HG03460 (cell line): Measurements from ENCODE around the gene RPS6KA2.
"Not testable (repeated sequence)": the region's sequence is repeated elsewhere in the genome, so short reads cannot be mapped to it uniquely, and the experiment has no call there.

Experiments
- ATAC-seq: cut with Tn5 transposase; IDR thresholded peaks from one replicate; pipeline ENCODE4 v1.9.1; 2021; ENCODE audit not compliant: unreplicated experiment

Gene RPS6KA2

DNA sequence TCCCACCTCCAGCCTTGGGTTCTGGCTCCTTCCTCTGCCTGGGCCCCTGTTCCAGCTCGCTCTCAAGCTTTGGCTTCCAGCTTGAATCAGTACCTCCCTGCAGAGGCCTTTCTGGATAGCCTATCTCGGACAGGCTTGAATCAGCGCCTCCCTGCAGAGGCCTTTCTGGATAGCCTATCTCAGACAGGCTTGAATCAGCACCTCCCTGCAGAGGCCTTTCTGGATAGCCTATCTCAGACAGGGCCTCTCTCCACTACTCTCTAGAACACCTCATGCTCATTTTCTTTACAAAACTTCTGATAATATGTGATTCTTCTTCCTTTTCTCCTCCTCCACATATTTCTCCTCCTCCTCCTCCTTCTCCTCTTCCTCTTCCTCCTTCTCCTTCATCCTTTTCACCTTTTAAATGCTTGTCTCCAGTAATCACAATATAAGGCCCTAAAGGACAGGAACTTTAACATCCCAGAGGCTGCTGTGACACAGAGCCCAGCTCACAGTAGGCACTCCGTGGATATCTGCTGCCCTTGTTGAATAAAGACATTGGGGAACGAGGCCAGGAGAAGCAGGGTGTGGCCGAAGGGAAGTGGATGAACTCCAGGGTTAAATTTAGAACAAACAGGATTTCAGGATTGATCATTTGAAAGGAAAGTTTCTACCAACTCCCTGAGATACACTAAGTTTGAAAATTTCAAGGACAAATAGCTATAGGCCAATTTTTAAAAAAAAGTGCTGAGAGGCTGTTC is 9.3 kb upstream of the RPS6KA2 start:
- no peak for ATAC-seq

DNA sequence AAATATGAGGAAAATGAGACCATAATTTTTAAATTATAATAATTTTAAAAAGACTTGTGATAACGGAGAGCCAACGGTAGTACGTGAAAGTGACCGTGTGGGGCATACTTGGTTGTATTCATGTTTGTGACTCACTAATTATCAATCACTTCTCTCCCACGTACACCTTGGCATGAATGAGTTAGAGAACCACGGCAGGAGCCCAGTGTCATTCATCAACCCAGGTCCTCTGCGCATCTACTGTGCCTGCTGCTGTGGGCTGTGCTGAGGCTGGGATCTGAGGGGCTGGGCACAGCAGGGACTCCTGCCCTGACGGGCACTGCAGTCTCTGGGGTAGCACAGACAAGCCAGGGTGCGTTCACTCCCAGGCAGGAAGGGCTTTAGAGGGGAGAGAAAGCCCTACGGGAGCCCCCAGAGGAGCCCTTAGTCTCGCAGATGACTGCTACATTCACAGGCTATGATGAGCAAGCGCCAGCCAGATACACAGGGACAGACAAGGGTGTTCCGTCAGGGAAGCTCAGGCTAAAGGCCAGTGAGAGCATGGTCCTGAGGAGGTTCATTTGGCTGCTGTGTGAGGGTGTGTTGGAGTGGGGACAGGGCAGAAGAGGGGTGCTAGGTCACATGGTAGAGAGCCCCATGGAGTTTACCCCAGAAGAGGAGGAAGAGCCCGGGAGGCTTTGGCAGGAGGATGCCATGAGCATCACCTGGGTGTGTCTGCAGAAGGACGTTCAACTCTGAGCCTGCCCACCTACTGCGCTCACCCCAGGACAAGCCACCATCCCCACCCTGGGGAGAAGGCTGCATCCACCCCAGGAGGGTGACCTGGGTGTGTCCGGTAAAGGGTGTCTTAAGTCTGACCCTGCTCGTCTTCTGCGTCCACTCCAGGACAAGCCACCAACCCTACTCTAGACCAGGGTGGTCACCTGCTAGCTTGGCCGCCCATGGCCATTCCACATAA is 8.2 kb upstream of the RPS6KA2 start:
- ATAC-seq, result no peak

DNA sequence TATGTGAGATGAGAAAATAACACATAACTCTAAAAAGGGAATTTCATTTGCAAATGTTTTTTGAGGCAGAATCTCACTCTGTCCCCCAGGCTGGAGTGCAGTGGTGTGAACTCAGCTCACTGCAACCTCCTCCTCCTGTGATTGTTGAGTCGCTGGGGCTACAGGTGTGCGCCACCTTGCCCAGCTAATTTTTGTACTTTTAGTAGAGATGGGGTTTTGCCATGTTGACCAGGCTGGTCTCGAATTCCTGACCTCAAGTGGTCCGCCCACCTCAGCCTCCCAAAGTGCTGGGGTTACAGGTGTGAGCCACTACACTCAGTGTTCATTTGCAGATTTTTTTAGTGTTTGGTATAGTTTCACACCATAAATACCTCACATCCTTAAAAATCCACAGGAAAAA is 7.5 kb upstream of the RPS6KA2 start:
- ATAC-seq, result not testable (repeated sequence)

DNA sequence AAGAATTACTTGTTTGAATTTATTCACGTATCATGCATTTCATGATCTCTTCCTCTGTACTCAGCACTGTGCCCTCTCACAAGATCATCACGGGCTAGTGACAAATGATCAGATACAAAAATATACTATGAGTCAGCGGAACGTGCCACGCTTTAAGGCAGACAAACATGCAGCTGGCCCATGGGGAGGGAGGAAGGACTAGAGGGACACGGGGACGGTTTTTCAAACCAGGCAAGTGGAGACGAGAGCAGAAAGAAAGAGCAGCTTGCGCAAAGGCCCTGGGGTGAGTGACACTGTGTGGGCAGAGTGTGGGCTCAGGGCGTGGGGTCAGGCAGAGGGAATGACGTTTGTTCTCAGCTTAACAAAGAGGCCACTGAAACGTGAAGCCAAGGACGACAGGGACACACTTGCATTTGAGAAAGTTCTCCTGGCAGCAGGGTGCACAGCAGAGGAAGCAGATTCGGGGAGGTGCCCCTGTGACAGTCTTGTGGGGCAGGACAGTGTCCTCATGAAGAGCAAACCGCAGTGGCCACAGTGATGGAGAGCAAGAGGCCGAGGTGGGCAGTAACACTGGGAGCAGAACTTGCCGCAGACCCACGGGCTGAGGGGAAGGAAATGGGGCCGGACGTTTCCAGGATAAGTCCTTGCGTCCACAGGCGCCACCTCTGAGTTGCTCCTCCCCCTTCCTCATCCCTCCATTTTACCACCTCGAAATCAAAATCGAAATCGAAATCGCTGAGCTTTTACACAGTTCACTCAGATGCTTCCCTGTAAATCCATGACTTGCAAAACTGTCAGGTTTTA is 6.9 kb upstream of the RPS6KA2 start:
- no peak for ATAC-seq

DNA sequence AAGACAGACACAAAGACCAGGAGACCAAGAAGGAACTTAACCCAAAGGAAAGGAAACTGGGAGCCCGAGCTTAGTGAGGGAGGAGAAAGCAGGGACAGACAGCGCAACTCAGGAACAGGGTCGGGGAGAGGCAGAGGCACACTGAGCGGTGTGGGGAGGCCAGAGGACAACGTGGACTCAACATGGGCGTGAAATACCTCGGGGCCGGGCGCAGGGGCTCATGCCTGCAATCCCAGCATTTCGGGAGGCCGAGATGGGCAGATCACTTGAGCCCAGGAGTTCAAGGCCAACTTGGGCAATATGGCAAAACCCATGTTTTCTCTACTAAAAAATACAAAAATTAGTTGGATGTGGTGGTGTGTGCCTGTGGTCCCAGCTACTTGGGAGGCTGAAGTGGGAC is 5.7 kb upstream of the RPS6KA2 start:
- no peak for ATAC-seq

DNA sequence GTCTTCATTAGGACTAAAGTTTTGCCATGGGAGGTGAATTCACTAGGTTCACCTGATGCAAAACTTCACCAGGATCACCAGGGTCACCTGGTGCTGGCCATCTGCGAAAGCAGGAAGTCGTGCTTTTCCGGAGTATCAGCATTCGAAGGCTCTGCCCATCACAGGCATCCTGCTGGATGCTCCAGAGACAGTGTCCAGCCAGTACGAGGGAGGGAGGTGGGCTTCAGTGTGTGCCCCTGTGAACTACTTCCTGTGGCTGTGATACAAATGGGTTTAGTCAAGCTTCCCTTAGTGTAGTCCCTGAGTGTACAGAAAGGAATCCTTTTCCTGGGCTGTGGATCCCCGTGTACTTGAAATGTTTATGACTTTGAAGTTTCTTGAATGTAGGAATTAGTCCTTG is 3.4 kb upstream of the RPS6KA2 start:
- no peak for ATAC-seq

DNA sequence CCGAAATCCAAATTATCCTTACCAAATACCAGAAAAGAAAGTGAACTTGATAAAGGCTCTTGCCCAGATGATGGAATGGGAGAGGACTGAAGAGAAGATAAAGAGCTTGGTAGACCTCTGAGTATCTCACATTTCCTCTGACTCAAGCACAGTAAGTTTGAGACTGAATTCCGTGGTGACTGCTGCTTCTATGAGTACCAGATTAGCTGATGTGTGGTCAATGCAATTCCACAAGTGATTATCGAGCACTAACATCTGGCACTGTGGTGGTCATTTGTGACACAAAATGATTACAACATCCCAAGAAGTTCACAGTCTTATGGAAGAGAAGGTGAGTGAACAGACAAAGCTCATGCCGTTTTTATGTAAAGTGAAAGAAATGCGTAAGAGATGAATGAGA is 2.6 kb upstream of the RPS6KA2 start:
- no peak for ATAC-seq

DNA sequence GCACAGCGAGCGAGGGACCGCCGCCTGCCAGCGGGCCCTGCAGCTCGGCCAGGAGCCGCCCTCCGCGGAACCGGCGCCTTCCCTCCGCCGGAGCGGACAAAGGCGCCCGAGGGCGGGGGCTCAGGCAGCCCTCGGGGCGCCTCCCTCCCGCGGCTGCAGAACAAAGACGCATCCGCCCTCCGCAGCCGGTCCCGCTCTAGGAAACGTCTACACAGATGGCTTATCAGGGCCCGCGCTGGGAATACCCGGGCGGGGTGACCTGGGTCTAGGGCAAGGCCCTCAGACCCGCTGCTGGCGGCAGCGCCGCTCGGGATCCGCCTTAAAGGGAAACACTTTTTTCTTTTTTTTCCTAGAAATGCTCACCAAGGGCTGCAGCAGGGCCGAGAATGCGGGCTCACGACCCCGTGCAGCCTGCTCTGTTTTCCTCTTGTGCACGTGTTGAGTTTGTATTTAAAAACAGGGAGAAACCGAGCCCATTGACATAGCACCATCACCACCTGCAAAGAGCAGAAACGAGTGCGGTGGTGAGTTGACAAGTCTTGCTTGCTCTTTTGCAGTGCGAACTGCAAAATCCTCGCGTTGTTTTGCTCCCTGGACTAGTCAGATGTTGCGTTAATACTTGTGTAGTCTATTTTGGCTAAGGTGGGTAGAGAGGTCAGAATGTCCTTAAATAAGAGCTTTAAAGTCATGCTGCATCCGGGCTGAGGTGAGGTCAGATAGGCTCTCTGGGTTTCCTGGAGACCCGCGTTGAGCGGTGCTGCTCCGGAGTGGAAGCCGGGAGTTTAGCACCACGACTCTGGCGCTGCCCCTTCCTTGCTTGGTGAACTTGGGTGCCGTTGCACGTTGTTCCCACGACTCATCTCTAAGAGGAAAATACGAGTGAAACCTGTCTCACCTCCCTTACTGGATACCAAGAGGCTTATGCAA is 1.1 kb upstream of the RPS6KA2 start:
- ATAC-seq, result peak; percentile 23

DNA sequence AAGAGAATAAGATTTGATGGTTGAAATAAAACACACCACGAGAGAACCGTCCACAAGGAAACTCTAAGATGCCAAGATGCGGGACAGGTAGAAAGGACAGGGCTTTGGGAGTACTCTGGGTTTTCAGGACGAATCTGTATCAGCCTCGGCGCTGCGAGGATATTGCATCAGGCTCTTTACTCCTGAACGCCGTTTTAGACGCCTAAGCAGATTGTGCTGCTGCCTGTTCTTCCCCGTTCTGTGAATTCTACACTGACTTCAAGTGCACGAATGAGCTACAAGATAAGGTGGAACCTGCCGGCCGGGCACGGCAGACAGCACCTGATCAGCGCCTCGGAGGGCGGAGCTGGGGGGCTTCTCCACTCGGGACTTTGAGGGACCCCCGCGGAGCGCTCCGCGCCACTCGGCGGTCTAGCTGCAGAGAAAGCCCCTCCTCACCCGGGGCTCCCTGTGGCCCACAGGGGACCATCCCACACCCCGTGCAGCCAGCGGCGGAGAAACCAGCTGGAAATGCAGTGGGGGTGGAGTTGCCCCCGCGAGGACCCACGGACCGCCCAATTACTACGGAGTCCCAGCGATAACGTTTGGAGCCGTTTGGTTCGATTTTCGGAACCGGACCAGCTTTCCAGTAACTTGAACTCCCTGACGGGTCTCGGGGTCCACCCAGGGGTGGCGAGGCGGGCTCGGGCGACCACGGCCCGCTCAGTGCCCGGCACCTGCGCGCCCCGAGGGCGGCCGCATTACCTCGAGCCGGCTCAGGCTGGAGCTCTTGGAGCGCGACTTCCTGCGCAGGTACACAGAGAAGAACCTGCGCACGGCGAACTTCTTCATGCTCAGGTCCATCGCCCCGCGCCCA is 646 bp downstream of the RPS6KA2 start:
- no peak for ATAC-seq

DNA sequence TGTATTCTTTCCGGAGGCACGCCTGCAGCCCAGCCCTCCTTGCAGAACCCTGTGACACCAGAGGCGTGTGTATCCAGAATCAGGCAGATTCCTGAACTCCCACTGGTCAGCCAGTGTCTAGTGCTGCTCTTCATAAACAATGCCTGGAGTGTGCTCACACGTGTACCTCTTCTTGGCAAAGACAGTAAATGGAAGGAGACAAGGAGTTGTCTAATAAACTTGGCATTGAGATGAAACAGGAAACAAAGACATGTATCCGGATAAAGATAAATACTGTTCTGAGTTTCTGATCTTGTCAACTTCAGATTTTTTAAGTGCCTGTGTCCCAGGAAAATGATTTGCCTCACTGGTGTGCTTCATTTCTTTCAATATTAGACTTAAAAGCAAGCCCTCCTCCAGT is 1.7 kb downstream of the RPS6KA2 start:
- ATAC-seq, result no peak

DNA sequence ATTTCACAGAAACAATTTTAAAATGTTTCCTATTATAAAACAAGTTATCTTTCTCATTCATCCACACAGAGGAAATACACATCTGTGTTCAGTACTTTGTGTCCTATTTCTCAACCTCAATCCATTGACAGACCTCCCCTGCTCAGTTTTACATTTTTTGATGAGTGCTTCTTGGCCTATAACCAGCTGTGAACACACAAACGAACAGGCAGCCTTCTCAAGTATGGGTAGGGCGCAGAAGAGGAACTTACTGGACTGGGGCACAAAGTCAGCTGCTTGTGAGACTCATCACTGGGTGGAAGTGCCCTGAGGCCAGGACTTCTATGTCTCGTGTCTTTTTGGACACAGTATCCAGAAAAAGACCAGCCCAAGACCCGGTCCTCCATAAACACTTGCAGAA is 2.8 kb downstream of the RPS6KA2 start:
- no peak for ATAC-seq

DNA sequence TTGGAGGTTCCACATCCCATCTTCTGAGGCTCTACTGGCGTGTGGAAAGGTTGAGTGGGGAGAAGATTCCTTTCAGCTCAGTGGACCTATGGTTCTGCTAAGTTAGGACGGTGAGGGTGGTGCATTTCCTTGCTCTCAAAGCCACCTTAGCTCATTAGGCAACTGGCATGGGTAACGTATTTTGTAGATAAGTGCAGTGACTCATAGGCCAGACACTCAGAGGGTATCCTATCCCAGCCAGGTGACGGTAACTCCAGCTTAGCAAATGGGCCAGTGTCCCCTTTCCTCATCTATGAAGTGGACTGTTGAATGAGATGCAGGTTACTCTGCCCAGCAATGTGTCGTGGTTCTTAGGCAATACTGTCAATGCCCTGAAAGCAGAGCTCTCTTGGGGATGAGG is 3.7 kb downstream of the RPS6KA2 start:
- ATAC-seq, result no peak

DNA sequence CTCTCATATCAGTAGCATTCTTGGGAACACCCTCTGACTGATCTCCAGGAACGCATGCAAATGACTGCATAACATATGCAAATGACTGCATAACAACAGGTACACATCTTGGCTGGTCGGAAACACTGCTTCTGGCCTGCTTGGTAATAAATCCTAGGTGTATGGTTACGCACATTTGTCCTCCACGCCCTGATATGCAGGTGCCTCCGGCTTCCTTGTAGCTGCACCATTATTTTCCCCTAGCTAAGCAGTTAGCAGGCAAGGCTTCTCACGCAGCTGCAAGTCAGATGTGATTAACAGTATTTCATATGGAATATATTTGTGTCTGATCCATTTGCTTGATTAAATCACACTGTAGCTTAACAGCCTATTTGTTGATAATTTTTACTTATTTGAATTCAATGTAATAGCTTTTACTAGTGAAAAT is 5.9 kb downstream of the RPS6KA2 start:
- no peak for ATAC-seq

DNA sequence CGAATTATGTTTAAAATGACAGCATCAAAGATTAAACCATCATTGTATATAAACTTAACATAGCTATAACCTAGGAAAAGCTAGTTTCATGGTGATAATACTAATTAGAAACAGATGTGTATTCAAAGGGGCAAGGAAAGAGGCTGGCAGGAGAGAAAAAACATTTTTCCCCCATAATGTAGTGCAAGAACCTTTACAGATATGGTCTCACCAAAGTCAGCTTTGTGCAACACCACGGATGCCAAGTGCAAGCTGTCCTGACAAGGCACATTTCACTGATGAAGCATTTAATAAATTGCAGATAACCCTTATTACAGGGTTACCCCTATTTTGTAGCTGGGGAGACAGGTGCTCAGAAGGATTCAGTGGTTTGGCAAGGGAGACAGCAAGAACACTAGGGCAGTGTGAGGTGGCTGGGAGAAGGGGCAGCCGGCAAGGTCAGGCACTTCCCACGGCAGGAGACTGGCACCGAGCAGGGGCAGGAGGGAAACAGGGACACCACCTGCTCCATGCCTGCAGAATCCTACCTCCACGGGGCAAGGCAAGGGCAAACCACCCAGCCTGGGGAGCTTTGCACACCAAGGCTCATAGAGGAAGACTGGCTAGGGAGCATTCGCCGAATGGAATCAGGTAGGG is 6.5 kb downstream of the RPS6KA2 start:
- no peak for ATAC-seq

DNA sequence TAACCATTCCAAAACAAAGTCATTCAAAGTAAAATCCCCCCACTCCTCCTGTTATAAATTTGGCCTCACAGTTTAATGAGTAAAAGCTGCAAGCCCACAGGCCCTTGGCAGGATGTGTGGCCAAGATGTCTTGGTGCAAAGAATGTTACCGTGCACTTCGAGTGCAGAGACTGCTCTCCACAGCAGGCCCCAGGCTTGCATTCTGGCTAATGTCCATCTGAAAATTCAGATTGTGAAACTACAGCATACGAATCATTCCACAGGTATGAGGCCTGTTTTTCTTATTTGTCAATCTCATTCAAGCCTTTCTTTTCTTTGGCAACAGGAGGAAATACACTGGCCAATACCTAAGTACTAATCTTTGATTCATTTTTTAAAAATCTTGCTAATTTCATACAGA is 7.1 kb downstream of the RPS6KA2 start:
- ATAC-seq, result no peak

DNA sequence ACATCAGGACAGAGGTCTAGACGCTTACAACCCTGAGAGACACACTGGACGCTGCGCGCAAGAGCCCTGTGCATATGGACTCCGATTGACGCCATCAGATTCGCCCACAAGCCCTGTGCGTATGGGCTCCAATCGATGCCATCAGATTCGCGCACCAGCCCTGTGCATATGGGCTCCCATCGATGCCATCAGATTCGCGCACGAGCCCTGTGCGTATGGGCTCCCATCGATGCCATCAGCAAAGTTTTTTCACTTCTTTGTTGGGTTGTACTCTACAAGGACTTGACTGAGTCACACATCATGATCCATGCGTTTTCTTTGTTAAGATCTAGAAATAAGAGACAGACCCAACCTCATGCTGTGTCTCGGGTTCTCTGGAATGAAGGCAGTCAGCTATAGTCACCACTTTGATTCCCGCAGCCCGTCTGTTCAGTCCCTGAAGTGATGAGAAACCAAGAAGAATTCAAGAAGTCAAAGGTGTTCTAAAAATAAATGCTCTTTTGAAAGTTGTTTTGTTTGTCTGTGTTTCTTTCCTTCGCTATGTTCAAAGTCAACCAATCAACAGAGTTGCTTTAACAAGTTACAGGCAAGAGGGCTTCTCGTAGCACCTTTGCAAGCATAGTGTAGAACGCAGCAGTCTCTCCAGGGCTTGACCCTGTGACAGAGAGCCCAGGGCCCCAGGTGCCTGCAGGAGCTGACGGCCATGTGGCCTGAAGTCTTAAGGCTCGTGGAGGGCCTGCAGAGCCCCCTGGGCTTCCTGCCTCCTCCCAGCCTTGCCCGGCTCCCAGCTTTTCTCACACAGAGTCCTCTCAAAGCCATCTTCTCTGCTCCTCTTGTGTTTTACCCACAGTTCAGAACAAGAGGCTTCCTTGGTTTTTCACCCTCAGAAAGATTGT is 7.9 kb downstream of the RPS6KA2 start:
- ATAC-seq, result no peak

DNA sequence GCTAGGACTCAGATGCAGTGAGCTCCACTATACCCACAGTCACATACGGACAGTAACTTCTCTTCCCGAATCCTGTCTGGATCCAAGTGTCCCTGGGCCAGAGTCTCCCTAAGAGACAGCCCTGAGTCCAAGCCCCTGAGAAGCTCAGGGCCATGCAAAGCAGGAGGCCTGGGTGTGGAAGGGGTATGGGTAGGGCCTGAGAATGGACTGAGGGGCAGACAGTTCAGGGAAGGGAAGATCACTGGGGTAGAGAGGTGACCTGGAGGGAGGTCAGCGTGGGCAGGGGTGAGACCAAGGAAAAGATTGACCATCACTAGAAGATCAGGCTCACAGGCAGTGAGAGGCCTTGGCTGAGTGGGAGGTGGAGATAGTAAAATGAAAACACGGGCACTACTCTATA is 8.8 kb downstream of the RPS6KA2 start:
- ATAC-seq, result no peak

DNA sequence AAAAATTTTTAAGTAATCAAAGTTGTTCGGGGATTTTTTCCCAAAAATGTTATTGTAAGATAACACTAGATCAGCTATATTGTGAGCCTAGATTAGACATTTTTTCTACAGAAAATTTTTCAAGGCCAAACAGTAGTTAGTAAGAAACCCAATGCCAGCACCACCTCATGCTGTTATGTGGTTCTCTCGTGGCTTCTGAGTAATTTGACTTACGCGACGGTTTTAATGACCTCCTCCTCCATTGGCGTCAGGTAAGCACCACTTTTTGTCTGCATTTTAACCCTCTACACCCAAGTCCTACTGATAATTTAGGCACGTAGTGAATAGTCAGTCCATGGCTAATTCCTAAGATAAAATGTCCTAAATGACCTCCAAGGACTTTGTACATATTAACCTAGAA is 9.7 kb downstream of the RPS6KA2 start:
- no peak for ATAC-seq
